GM12865 (cell line): ENCODE data around the gene BAHD1.
A peak's percentile ranks its signal among the peaks of the same experiment; 100 is the strongest.

Source experiments
- DNase-seq: peaks from one replicate; pipeline ENCODE4 v3.0.0; 2010; ENCODE audit warnings: low read depth
- H3K4me3 ChIP-seq: 2 replicates; pipeline ENCODE4 v1.5.1; 2011; ENCODE audit warnings: mild to moderate bottlenecking, low read depth, low read length, control low read depth
- CTCF ChIP-seq: IDR thresholded peaks from 2 replicates; pipeline ENCODE4 v1.5.1; 2011; ENCODE audit warnings: low read length, control low read depth, low read depth, inconsistent platforms; ENCODE audit not compliant: insufficient read depth; ENCODE audit errors: missing control alignments

The BAHD1 gene

GRCh38 chr15:40459391-40460015, 18.8 kb downstream of the BAHD1 start:
- no peak for TF ChIP-seq CTCF
- H3K4me3 ChIP-seq = no peak overlapping the region
- DNase-seq = no peak

GRCh38 chr15:40460404-40460803, 19.7 kb downstream of the BAHD1 start:
- no peak for TF ChIP-seq CTCF
- no peak for DNase-seq
- no peak overlapping the region for H3K4me3 ChIP-seq

GRCh38 chr15:40461958-40462357, 21.2 kb downstream of the BAHD1 start:
- no peak for TF ChIP-seq CTCF
- H3K4me3 ChIP-seq = no peak overlapping the region
- DNase-seq = no peak

- H3K4me3 ChIP-seq = no peak overlapping the region
- DNase-seq = no peak
- TF ChIP-seq CTCF = no peak
Observed at GRCh38 chr15:40463279-40463678, 22.5 kb downstream of the BAHD1 start.

GRCh38 chr15:40463886-40464545, 23.3 kb downstream of the BAHD1 start:
- TF ChIP-seq CTCF = no peak
- no peak overlapping the region for H3K4me3 ChIP-seq
- no peak for DNase-seq

GRCh38 chr15:40464595-40465185, 23.9 kb downstream of the BAHD1 start:
- DNase-seq = peak; percentile 32
- TF ChIP-seq CTCF = no peak
- no peak overlapping the region for H3K4me3 ChIP-seq
